ENCODE results near the gene TMEM132C.
"Not testable (repeated sequence)": the region's sequence is repeated elsewhere in the genome, so short reads cannot be mapped to it uniquely, and the experiment has no call there.

Gene TMEM132C

GRCh38 chr12:128423205-128423604, 156.2 kb downstream of the TMEM132C start:
- no peak for DNase-seq

- DNase-seq: no peak
Measured at GRCh38 chr12:128424931-128425431, 158.0 kb downstream of the TMEM132C start.

DNA sequence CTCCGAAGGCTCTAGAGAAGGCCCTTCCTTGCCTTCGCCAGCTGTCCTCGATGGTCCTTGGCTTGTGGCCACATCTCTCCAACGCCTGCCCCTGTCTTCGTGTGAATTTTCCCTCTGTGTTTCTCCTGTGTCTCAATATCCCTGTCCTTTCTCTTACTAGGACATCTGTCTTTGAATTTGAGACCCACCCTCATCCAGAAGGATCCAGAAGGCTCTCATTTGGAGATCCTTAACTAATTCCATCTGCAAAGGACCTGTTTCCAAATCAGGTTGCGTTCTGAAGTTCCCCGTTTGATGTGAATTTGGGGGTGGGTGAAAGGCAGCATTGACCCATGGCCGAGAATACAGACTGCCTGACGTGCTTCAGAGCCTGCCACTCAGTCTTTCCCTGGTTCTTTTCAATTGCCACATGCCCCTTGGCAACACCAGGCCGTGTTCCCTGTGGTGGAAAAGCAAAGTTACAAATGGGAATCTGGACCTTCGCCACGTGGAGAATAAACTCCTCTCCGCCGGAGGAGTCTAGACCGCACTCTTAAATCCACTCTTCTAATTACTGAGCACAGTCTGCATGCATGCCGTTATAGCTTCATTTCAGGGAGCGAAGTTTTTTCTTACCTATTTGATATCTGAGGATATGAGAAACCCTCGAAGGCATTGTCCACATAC, 158.8 kb downstream of the TMEM132C start:
- DNase-seq: no peak

- DNase-seq: no peak
Measured at GRCh38 chr12:128426511-128426910, 159.5 kb downstream of the TMEM132C start.

DNA sequence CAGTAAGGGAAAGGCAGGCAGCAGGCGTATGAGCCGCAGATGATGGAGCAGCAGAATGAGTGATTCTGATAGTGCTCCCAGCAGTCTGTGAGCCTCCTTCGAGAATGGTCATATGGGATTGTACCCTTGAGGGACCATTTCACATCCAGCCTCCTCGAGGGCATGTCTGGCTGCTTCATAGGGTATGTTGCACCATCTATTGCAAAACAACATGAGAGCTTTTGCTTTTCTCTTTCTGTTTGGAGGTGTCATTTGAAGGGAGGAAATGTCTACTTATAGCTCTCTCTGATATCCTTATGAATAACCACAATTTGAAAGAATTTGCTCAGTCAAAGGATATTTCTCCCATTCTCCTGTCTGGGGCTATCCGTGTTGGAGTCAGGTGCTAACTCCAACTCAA, 172.8 kb downstream of the TMEM132C start:
- no peak for DNase-seq

DNA sequence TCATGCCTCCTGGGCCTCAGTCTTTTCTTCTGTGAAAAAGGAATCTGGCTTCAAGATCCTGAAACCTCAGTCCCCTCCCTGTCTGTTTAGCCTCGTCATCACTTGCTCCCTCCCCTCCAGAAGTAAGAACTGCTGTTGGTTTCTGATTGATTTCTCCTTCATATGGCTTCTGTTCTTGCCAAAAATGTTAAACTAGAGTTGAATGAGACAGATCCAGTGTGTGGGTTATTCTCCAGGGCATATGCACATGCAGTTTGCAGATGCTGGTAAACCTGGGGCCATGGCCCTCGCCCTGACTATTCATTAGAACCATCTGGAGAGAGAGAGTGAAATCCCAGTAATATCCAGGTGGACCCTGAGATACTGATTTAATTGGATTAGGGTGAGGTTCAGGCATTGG, 175.1 kb downstream of the TMEM132C start:
- no peak for DNase-seq

DNA sequence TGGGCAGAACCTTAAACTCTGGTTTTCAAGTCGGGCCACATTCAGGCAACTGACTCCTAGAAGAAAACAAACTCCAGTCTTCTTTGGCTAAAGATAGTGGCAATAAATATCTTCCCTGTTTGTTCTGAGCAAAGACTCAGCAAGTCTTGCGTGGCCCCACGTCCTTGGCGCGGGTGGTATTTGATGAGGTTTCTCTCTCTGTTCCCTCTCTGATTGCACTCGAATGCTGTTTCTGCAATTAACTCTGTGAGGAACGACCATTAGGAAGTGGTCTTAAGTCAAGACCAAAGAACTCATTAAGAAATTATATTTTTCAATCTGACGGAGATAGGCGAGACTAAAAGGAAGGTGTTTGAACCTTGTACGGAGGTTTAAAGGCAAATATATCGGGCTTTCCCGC, 177.6 kb downstream of the TMEM132C start:
- DNase-seq: no peak

GRCh38 chr12:128445415-128446127, 178.6 kb downstream of the TMEM132C start:
- DNase-seq: no peak

DNA sequence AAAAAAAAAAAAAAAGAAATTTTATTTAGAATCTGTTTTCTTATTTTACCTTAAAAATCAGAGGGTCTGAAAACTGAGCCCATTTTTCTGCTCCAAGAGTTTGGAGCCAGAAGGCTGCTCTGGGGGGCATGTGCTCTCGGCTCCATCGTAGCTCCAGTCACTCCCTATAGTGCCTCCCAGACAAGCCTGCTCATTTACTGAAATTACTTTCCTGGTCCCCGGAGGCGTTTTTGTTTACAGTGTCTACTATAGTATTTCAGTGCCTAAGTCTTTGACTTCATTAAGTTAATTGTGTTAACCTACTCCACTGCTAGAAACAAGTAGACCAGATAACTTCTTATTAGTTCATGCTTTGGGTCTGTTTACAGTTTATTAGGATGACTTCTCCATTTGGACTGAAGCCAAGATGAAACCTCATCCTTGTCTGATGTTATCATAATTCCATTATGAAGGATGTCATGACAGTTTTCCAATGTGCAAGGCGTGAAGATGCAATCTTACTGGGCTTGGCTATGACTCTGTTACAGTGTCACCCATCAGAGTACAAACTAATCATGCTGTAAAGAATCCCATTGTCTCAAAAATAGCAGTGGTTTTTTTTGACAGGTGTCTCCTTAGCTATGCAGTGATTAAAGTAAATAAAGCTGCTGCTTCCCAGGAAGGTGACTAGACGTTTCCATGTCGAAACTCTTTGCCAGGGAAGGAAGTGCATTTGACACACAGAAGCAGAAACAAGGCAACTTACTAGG, 182.3 kb downstream of the TMEM132C start:
- DNase-seq: no peak

DNA sequence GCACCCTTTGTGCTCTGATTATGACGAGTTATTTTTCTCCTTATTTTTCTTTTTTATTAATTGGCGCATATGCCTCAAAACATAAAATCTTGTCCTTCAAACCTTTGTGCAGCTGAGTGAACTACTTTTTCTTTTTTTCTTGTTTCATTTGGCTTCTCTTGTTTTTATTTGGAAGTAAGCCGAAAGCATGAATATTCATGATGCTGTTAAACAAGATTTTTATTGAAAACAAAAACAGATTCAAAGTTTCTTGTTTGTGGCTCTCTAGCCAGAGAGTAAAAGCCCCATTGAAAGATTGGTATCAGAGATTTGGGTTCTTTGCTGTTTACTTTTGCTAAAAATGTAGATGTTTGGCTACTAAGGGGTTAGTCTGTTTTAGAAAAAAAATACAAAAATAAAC, 183.8 kb downstream of the TMEM132C start:
- no peak for DNase-seq

- DNase-seq: no peak
Measured at GRCh38 chr12:128455851-128456250, 188.9 kb downstream of the TMEM132C start.

DNA sequence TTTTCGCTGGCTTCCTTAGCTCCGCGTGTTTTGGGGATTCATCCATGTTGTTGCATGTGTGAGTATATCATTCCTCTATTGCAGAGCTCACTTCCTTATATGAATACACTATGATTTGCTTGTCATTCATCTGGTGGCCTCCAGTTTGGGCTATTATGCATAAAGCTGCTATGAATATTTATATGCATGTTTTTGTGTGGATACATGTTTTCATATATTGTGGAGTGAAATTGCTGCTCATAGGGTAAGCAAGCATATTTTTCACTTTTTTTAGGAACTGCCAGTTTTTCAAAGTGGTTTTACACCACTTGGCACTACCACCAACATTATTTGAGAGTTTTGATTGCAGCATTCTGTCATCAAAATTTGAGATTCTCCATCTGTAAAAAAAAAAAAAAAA, 190.0 kb downstream of the TMEM132C start:
- DNase-seq: no peak

- DNase-seq: no peak
Measured at GRCh38 chr12:128458301-128458974, 191.5 kb downstream of the TMEM132C start.

DNA sequence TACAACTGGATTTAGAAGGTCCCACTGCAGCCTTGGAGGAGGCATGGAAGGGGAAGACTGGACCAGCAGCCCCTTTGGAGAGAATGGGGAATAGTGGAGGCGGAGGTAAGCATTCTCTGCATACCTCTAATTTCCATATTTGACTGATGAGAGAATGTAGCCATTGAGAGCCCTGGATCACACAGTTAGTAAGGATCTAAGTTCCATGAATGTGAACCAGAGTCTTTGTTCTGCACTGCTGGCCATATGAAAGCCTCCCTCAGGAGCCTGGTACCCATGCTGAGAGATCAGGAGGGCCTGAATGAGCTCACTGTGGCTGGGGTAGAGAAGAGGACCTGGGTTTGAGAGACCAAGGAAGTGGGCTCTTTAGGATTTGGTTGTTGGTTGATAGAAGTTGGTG, 192.1 kb downstream of the TMEM132C start:
- no peak for DNase-seq

GRCh38 chr12:128463881-128464280, 196.9 kb downstream of the TMEM132C start:
- DNase-seq: no peak

- no peak for DNase-seq
Measured at GRCh38 chr12:128467882-128468281, 200.9 kb downstream of the TMEM132C start.

DNA sequence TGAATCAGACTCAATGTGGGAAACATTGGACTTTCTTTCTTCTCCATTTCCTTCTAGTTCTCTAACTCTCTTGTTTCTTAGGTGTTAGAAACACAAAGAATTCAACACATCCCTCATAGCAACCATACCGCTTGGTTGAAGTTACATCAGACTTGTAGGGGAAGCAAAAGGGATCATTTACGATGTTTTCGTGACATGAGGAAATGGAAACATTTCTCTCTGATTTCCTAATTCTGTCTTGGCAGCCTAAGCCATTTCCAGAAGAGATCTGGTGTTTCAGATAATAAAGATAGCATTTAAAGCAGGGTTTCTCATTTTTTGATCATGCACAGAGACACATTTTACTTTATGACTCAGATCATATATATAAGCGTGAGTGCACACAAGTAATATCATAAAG, 202.0 kb downstream of the TMEM132C start:
- DNase-seq: no peak

GRCh38 chr12:128471491-128471890, 204.5 kb downstream of the TMEM132C start:
- DNase-seq: no peak

- DNase-seq: no peak
Measured at GRCh38 chr12:128474916-128475315, 207.9 kb downstream of the TMEM132C start.

DNA sequence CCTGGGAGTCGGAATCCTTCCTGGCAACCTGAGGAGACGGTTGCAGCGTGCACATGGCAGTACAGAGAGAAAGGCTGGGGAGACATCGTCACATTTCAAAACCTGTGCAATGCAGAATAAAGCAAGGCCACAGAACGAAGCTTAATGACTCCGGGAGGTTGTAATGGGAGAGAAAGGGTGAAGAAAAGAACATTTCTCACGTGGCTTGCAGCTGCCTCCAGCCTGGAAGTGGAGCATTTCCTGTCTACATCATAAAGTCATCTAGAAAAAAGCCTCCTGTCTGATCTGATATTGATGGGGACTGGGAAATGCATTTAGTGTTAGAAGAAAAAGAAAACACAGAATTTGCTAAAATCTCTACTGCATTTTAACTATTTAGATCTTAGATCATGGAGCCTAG, 209.3 kb downstream of the TMEM132C start:
- DNase-seq: no peak

- DNase-seq: no peak
Measured at GRCh38 chr12:128483526-128484255, 216.7 kb downstream of the TMEM132C start.

DNA sequence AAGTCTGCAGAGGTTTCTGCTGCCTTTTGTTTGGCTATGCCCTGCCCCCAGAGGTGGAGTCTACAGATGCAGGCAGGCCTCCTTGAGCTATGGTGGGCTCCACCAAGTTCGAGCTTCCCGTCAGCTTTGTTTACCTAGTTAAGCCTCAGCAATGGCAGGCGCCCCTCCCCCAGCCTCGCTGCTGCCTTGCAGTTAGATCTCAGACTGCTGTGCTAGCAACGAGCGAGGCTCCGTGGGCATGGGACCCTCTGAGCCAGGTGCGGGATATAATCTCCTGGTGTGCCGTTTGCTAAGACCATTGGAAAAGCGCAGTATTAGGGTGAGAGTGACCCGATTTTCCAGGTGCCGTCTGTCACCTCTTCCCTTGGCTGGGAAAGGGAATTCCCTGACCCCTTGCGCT, 230.4 kb downstream of the TMEM132C start:
- not testable (repeated sequence) for DNase-seq

DNA sequence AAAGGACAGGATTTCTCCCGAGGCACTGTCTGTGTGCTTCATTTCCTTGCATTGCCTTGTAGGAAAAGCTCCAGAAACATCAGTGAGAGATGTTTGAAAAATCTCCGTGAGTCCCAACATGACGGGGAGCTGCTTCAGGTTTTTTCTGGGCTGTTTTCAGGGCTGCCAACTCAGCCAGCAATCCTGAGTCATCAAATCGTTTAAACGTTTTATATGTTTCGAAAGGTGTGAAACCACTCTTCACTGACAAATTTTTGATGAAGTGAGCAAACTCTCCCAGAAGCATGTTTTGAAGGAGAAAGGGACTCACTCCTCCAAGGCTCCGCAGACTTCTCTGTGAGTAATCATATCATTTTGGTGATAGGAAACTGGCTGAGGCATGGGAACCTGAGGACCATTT, 240.5 kb downstream of the TMEM132C start:
- no peak for DNase-seq
